ENCODE results near the gene CD58.

GRCh38 chr1:116483481-116484309 is 87.1 kb downstream of the CD58 start:
- TF ChIP-seq POLR2A (IDR thresholded peaks at IDR 0.05) (no peak), CTCF (IDR thresholded peaks at IDR 0.05) (no peak)
